Stomach (tissue), 4 donors: ENCODE results near the gene RAB7B.

ENCODE experiments used
- EP300 ChIP-seq: sonication (generic); formaldehyde crosslinking; IDR thresholded peaks from one replicate; pipeline ENCODE4 v1.6.1; 2017; ENCODE audit warnings: antibody characterized with exemption
- POLR2A ChIP-seq, 4 donors: fragments of 450-650 bp; IDR thresholded peaks; one replicate each; pipeline ENCODE4 v1.6.1; 2016; ENCODE audit warnings: antibody characterized with exemption in 4 of 4, control low read depth in 2 of 4, mild to moderate bottlenecking in 1 of 4, moderate library complexity in 1 of 4
- TF ChIP-seq, protein P1 (sequence below), 7 experiments: fragments of 450-650 bp in 4 of 7; fragments of 200-600 bp in 3 of 7; sonication (generic) in 3 of 7; IDR thresholded peaks; one replicate each; pipeline ENCODE4 v1.5.1; 2016 to 2019; ENCODE audit warnings: antibody characterized with exemption in 7 of 7, control low read depth in 2 of 7, mild to moderate bottlenecking in 1 of 7

GRCh38 chr1:205989786-205990185 is 13.4 kb downstream of the RAB7B start:
- TF ChIP-seq, protein P1, sequence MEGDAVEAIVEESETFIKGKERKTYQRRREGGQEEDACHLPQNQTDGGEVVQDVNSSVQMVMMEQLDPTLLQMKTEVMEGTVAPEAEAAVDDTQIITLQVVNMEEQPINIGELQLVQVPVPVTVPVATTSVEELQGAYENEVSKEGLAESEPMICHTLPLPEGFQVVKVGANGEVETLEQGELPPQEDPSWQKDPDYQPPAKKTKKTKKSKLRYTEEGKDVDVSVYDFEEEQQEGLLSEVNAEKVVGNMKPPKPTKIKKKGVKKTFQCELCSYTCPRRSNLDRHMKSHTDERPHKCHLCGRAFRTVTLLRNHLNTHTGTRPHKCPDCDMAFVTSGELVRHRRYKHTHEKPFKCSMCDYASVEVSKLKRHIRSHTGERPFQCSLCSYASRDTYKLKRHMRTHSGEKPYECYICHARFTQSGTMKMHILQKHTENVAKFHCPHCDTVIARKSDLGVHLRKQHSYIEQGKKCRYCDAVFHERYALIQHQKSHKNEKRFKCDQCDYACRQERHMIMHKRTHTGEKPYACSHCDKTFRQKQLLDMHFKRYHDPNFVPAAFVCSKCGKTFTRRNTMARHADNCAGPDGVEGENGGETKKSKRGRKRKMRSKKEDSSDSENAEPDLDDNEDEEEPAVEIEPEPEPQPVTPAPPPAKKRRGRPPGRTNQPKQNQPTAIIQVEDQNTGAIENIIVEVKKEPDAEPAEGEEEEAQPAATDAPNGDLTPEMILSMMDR (IDR thresholded peaks at IDR 0.05) = no peak
- TF ChIP-seq POLR2A (IDR thresholded peaks at IDR 0.05) (no peak), EP300 (no peak)
